H1 (cell line): ENCODE results near the gene MYLK4. TPM values are rescaled to one million over a fixed set of nuclear protein-coding genes. Genes with fewer than 3 reads are reported as not detected.
A peak's percentile ranks its signal among the peaks of the same experiment; 100 is the strongest.

Source experiments
- CTCF ChIA-PET: fragments of 300-600 bp; sonication (Branson Sonifier 250); formaldehyde crosslinking; loops from one replicate; lab custom pipeline; 2021; ENCODE audit not compliant: partially characterized antibody; lab: Charles Lee
- POLR2A ChIA-PET: fragments of 300-600 bp; sonication (Branson Sonifier 250); formaldehyde crosslinking; loops from one replicate; lab custom pipeline; 2021; ENCODE audit warnings: inconsistent platforms; ENCODE audit not compliant: partially characterized antibody; lab: Charles Lee
- DNase-seq, 2 experiments: peaks; one replicate each; pipeline versions ENCODE4 v3.0.0 to v3.0.0-alpha.2; 2010 to 2022; ENCODE audit warnings: low spot score in 2 of 2, low read depth in 1 of 2, mixed read lengths in 1 of 2
- FAIRE-seq: peaks from 2 replicates; lab custom pipeline; 2011; peaks lifted over from hg19 to GRCh38; lab: Jason Lieb, UNC
- H2AFZ ChIP-seq: 2 replicates; pipeline ENCODE4 v1.8.1; 2012; ENCODE audit warnings: low read length, inconsistent platforms
- H2AK5ac ChIP-seq: 2 replicates; pipeline ENCODE4 v1.6.1; 2013; ENCODE audit warnings: low read depth, low read length
- H2BK120ac ChIP-seq: replicated peaks from 2 replicates; pipeline ENCODE3; 2013; ENCODE audit warnings: low read depth, low read length, inconsistent platforms
- H2BK12ac ChIP-seq: 2 replicates; pipeline ENCODE4 v1.6.1; 2013; ENCODE audit warnings: low read depth, low read length
- H2BK15ac ChIP-seq: 2 replicates; pipeline ENCODE4 v1.6.1; 2013; ENCODE audit warnings: low read length
- H2BK20ac ChIP-seq: 2 replicates; pipeline ENCODE4 v1.6.1; 2013; ENCODE audit warnings: low read length
- H2BK5ac ChIP-seq: 2 replicates; pipeline ENCODE4 v1.6.1; 2013; ENCODE audit warnings: low read depth, low read length
- H3K14ac ChIP-seq: 2 replicates; pipeline ENCODE4 v1.6.1; 2013; ENCODE audit warnings: inconsistent platforms; ENCODE audit not compliant: insufficient read length
- H3K18ac ChIP-seq: 2 replicates; pipeline ENCODE4 v1.6.1; 2013; ENCODE audit warnings: low read length; ENCODE audit errors: extremely low read depth
- H3K23ac ChIP-seq: 2 replicates; pipeline ENCODE4 v1.6.1; 2013; ENCODE audit warnings: inconsistent platforms; ENCODE audit not compliant: insufficient read length
- H3K23me2 ChIP-seq: 2 replicates; pipeline ENCODE4 v1.6.1; 2013; ENCODE audit warnings: low read depth, low read length
- H3K27ac ChIP-seq: 2 replicates; pipeline ENCODE4 v1.6.1; 2011; ENCODE audit warnings: low read depth, low read length, inconsistent platforms
- H3K27me3 ChIP-seq, 4 experiments: replicated peaks in 1 of 4; 1 replicate in 1 of 4; 2 replicates in 3 of 4; pipeline versions ENCODE4 v1.6.1 to v1.8.1; 2011 to 2013; ENCODE audit warnings: low read length in 3 of 4, mild to moderate bottlenecking in 3 of 4, inconsistent platforms in 2 of 4, mixed read lengths in 2 of 4, moderate library complexity in 1 of 4; ENCODE audit not compliant: control insufficient read depth in 3 of 4, insufficient read depth in 3 of 4; ENCODE audit errors: extremely low read depth in 1 of 4
- H3K36me3 ChIP-seq, 4 experiments: 2 replicates each; pipeline versions ENCODE4 v1.6.1 to v1.8.1; 2011 to 2013; ENCODE audit warnings: mild to moderate bottlenecking in 4 of 4, low read length in 3 of 4, moderate library complexity in 2 of 4, control low read depth in 1 of 4, inconsistent platforms in 1 of 4; ENCODE audit not compliant: insufficient read depth in 4 of 4, control insufficient read depth in 2 of 4
- H3K4ac ChIP-seq: replicated peaks from 2 replicates; pipeline ENCODE3; 2013; ENCODE audit warnings: low read length, low read depth, mixed read lengths, inconsistent platforms; ENCODE audit not compliant: insufficient read length
- H3K4me1 ChIP-seq, 4 experiments: replicated peaks in 1 of 4; 1 replicate in 1 of 4; 2 replicates in 3 of 4; pipeline versions ENCODE4 v1.6.1 to v1.8.1; 2011 to 2013; ENCODE audit warnings: low read length in 3 of 4, inconsistent platforms in 2 of 4, mixed read lengths in 1 of 4; ENCODE audit not compliant: insufficient read depth in 4 of 4, control insufficient read depth in 3 of 4
- H3K4me2 ChIP-seq, 2 experiments: 2 replicates each; pipeline versions ENCODE4 v1.6.1 to v1.8.1; 2011 to 2013; ENCODE audit warnings: low read depth in 2 of 2, low read length in 2 of 2, control low read depth in 1 of 2, inconsistent platforms in 1 of 2, mild to moderate bottlenecking in 1 of 2; ENCODE audit not compliant: insufficient read depth in 1 of 2
- H3K4me3 ChIP-seq, 4 experiments: fragments of 200-600, 300-600 bp in 1 of 4; sonication (generic), shearing (Covaris generic), sonication (Bioruptor Twin) in 1 of 4; 2 replicates each; pipeline versions ENCODE4 v1.5.1 to v1.8.1; 2011 to 2016; ENCODE audit warnings: low read length in 4 of 4, low read depth in 3 of 4, control low read depth in 2 of 4, inconsistent platforms in 2 of 4, mild to moderate bottlenecking in 2 of 4, mixed read lengths in 1 of 4, moderate library complexity in 1 of 4; ENCODE audit not compliant: insufficient read depth in 2 of 4; ENCODE audit errors: extremely low read depth in 1 of 4
- H3K56ac ChIP-seq: replicated peaks from 2 replicates; pipeline ENCODE3; 2013; ENCODE audit warnings: low read depth, mild to moderate bottlenecking, mixed read lengths, low read length, inconsistent platforms; ENCODE audit not compliant: insufficient read length
- H3K79me1 ChIP-seq: 2 replicates; pipeline ENCODE4 v1.6.1; 2013; ENCODE audit warnings: low read depth, low read length, control low read depth
- H3K79me2 ChIP-seq, 2 experiments: 2 replicates each; pipeline versions ENCODE4 v1.6.1 to v1.8.1; 2012 to 2013; ENCODE audit warnings: low read length in 2 of 2, mild to moderate bottlenecking in 2 of 2, inconsistent platforms in 1 of 2; ENCODE audit not compliant: insufficient read depth in 2 of 2, control insufficient read depth in 1 of 2
- H3K9ac ChIP-seq, 4 experiments: replicated peaks in 1 of 4; 1 replicate in 1 of 4; 2 replicates in 3 of 4; pipeline versions ENCODE4 v1.6.1 to v1.8.1; 2011 to 2013; ENCODE audit warnings: low read depth in 3 of 4, low read length in 3 of 4, control low read depth in 2 of 4, mild to moderate bottlenecking in 2 of 4, moderate library complexity in 2 of 4, inconsistent platforms in 1 of 4; ENCODE audit errors: extremely low read depth in 1 of 4
- H3K9me3 ChIP-seq, 2 experiments: 2 replicates each; pipeline versions ENCODE4 v1.6.1 to v1.8.1; 2012 to 2013; ENCODE audit warnings: mild to moderate bottlenecking in 2 of 2, moderate library complexity in 2 of 2, control low read depth in 1 of 2, inconsistent platforms in 1 of 2, low read depth in 1 of 2, low read length in 1 of 2, mixed read lengths in 1 of 2; ENCODE audit not compliant: insufficient read depth in 2 of 2
- H4K20me1 ChIP-seq, 2 experiments: replicated peaks in 1 of 2; 2 replicates each; pipeline versions ENCODE3 to v1.8.1; 2011 to 2013; ENCODE audit warnings: inconsistent platforms in 2 of 2, low read length in 2 of 2, mild to moderate bottlenecking in 1 of 2; ENCODE audit not compliant: insufficient read depth in 2 of 2, control insufficient read depth in 1 of 2
- H4K5ac ChIP-seq: 2 replicates; pipeline ENCODE4 v1.6.1; 2013; ENCODE audit warnings: low read length, low read depth, mixed read lengths, inconsistent platforms; ENCODE audit not compliant: insufficient read length
- H4K8ac ChIP-seq: 2 replicates; pipeline ENCODE4 v1.8.0; 2013; ENCODE audit warnings: mild to moderate bottlenecking, moderate library complexity, low read length, inconsistent platforms; ENCODE audit not compliant: insufficient read depth; ENCODE audit errors: extremely low read depth
- H4K91ac ChIP-seq: replicated peaks from 2 replicates; pipeline ENCODE3; 2013; ENCODE audit warnings: low read length, mixed read lengths, inconsistent platforms; ENCODE audit not compliant: insufficient read length
- ATF3 ChIP-seq: IDR thresholded peaks from 2 replicates; pipeline ENCODE4 v1.6.1; 2011; ENCODE audit warnings: low read depth, mild to moderate bottlenecking, low read length; ENCODE audit not compliant: insufficient read depth
- CBX5 ChIP-seq: fragments of 300-800, 300-1000 bp; sonication (generic); IDR thresholded peaks from 2 replicates; pipeline ENCODE4 v1.7.1; 2016; ENCODE audit warnings: antibody characterized with exemption, low read length, low read depth
- CBX8 ChIP-seq: fragments of 300-800, 300-1000 bp; sonication (generic); IDR thresholded peaks from 2 replicates; pipeline ENCODE4 v1.7.1; 2016; ENCODE audit warnings: low read depth, low read length, borderline replicate concordance
- CHD1 ChIP-seq: IDR thresholded peaks from 2 replicates; pipeline ENCODE4 v1.6.1; 2012; ENCODE audit warnings: low read depth, low read length, improper control_type of control experiment
- CREB1 ChIP-seq: IDR thresholded peaks from 2 replicates; pipeline ENCODE4 v1.6.1; 2012; ENCODE audit warnings: inconsistent platforms
- NRF1 ChIP-seq: IDR thresholded peaks from 2 replicates; pipeline ENCODE4 v1.6.1; 2011; ENCODE audit warnings: mild to moderate bottlenecking, low read depth, low read length, improper control_type of control experiment
- SUZ12 ChIP-seq: fragments of 200-600 bp; sonication (generic); IDR thresholded peaks from 2 replicates; pipeline ENCODE4 v1.6.1; 2012; ENCODE audit warnings: mild to moderate bottlenecking, inconsistent platforms, low read length, moderate library complexity, mixed read lengths
- TAF1 ChIP-seq: IDR thresholded peaks from 2 replicates; pipeline ENCODE4 v1.6.1; 2011; ENCODE audit warnings: mild to moderate bottlenecking, low read depth, low read length
- WGBS, 2 experiments: shearing (Covaris generic) in 1 of 2; methylation state at CpG; one replicate each; pipeline versions ENCODE4 v1.1.6 to v1.1.7; 2013 to 2015; ENCODE audit warnings: low lambda C conversion rate in 2 of 2, mixed read lengths in 2 of 2, inconsistent platforms in 1 of 2, low coverage in 1 of 2, missing lambda C conversion rate in 1 of 2; ENCODE audit not compliant: insufficient replicate concordance in 2 of 2, insufficient coverage in 1 of 2, insufficient read length in 1 of 2; ENCODE audit errors: extremely low coverage in 1 of 2, missing lambda C conversion rate in 1 of 2; 5-methylcytosine and 5-hydroxymethylcytosine counted together
- polyA plus RNA-seq, 7 experiments: library from polyadenylated mRNA; depleted of rRNA in 3 of 7; stranded (reverse) in 5 of 7; unstranded in 2 of 7; fragments of >200 nt in 5 of 7; fragments of 200-250 nt in 2 of 7; gene quantifications; 1 replicate in 5 of 7; 2 replicates in 1 of 7; 4 replicates in 1 of 7; pipeline versions ENCODE4 v1.2.1 to v1.2.3, GENCODE V29; 2011 to 2013; ENCODE audit warnings: missing spikeins in 2 of 7, mixed read lengths in 2 of 7
- total RNA-seq: library from RNA; stranded (reverse); fragmentation: NEBNext Ultra II Directional; extraction: Animal tissue kit (Norgen Biotek cat#: 25700); gene quantifications from 2 replicates; pipeline ENCODE4 v1.2.1, GENCODE V29; 2021

The MYLK4 gene
- total and polyA plus RNA-seq, 2 of the 8 experiments (the other 6 are each of a cell fraction or from before 2014, with no cell fraction given), result 0.11 to 0.17 TPM

GRCh38 chr6:2798586-2799134 is 47.9 kb upstream of the MYLK4 start:
- no peak for FAIRE-seq
- CTCF ChIA-PET, result interaction anchor here (0.9 to 2.6 kb wide), 6 partner anchors 12 to 190 kb away, joined by 3 to 11 read pairs (median 3); no protein-coding TSS in a partner anchor

More at GRCh38 chr6:2798586-2799134, 47.9 kb upstream of the MYLK4 start:
- Histone ChIP-seq H2BK15ac (no peak overlapping the region), H3K27ac (no peak overlapping the region), H3K4me2 (no peak overlapping the region), H4K20me1 (no peaks in the 10 kb centered on the region), H3K23ac (no peak overlapping the region), H3K4me3 (no peak overlapping the region), H2BK12ac (no peak overlapping the region), H2BK120ac (no peak overlapping the region), H3K79me1 (0 out of 2 replicates have a peak, but pooled peaks cover 2% of the 10 kb centered on the region), H3K27me3 (no peaks in the 10 kb centered on the region)
- no peak for TF ChIP-seq CREB1
- TF ChIP-seq TAF1, result no peak
- no peak for TF ChIP-seq CHD1
- no peak for TF ChIP-seq ATF3
- no peak for TF ChIP-seq CBX8
- TF ChIP-seq SUZ12, result no peak
- TF ChIP-seq NRF1, result no peak
- no peak for TF ChIP-seq CBX5
- TF ChIP-seq, all 59 proteins: peak for 0
- Histone ChIP-seq H3K14ac (no peak overlapping the region), H3K9me3 (no peaks in the 10 kb centered on the region), H3K4ac (no peak overlapping the region), H3K18ac (no peak overlapping the region), H3K9ac (no peak overlapping the region), H3K4me1 (peaks cover 0 to 6% (median 3%) of the 10 kb centered on the region in 4 experiments; a peak in 2 of 7 replicates), H4K5ac (no peak overlapping the region), H2BK5ac (peak overlapping the region; percentile 15; the same call in 1 of the 2 replicates), H3K36me3 (no peaks in the 10 kb centered on the region), H3K23me2 (no peaks in the 10 kb centered on the region), H4K8ac (no peak overlapping the region), H4K91ac (no peak overlapping the region), H3K56ac (no peak overlapping the region), H3K79me2 (no peaks in the 10 kb centered on the region), H2BK20ac (no peak overlapping the region), H2AFZ (no peak overlapping the region), H2AK5ac (no peak overlapping the region)
- no peak for DNase-seq
- POLR2A ChIA-PET, result interaction anchor here (1.4 to 2.4 kb wide), 2 partner anchors 31 to 59 kb away, joined by 3 to 6 read pairs; no protein-coding TSS in a partner anchor
- WGBS, 2 experiments, result 85% methylated on average over 10 of the region's 11 CpGs; no CpG with 5 or more reads in 1 of the 2 experiments
